HS-27A (cell line): Measurements from ENCODE around the gene ANO4.
"Not testable (repeated sequence)": the region's sequence is repeated elsewhere in the genome, so short reads cannot be mapped to it uniquely, and the experiment has no call there.

Experiments
- DNase-seq: peaks from one replicate; pipeline ENCODE4 v3.0.0-alpha.2; 2012; ENCODE audit warnings: low read depth, missing footprints

ANO4 gene

DNA sequence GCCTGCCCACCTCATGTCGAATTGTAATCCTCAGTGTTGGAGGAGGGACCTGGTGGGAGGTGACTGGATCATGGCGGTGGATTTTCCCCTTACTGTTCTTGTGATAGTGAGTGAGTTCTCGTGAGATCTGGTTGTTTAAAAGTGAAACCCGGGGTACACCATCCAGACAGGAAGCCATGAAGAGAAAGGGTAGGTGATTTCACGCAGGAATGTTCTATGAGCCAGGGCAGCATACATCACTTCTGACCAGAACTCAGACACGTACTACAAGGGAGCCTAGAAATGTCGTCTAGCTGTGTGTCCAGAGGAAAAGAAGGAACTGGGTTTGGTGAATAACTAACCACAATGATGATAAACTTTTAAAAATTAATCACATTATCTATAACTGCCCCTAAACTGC, 80.6 kb downstream of the ANO4 start:
- no peak for DNase-seq

DNA sequence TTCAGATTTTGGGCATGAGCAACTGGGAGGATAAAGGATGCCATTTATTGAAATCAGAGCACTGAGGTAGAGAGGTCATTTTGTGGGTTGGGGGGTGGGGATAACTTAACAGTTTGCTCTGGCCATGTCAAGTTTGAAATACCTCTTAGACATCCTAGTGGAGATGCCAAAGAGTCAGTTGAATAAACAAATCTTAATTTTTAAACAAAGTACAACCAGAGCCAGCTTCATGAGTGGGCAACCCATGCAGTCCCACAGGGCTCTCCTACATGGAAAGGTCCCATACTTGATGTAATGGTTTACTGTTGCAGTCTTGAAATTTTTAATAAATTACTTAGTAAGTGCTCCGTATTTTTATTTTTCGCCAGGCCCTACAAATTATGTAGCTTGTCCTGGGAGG, 81.2 kb downstream of the ANO4 start:
- no peak for DNase-seq

- DNase-seq, result no peak
These were observed 83.2 kb downstream of the ANO4 start for GRCh38 chr12:100877776-100878175.

DNA sequence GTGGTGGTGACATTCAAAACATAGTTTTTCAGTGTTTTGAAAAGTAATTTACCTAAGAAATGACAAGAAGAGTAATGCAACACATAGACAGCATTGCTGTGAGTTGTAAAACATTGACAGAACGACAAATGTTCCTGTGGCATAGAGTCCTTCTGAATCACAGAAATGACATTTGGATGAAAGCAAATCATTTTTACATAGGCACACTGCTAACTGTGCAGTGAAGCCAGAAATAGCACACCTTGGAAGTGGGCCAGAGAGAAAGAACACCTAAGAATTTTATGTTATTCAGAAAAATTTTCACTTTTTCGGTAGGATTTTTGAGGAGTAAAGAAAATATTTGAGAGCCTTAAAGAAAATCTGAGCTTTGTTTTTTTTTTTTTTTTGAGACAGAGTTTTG, 100.6 kb downstream of the ANO4 start:
- DNase-seq, result no peak

DNA sequence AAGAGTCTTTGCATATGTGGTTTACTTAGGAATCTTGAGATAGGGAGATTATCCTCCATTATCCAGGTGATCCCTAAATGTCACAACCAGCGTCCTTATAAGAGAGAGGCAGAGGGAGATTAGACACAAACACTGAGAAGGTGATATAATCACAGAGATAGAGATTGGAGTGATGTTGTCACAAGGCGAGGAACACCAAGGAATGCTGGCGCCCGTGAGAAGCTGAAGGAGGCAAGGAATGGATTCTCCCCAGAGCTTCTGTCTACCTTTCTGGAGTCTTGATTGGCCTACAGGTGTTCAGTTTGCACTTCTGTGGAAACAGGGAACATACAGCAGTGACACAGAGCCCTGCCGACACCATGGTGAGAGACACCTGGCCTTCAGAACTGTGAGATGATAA, 101.6 kb downstream of the ANO4 start:
- DNase-seq, result no peak

DNA sequence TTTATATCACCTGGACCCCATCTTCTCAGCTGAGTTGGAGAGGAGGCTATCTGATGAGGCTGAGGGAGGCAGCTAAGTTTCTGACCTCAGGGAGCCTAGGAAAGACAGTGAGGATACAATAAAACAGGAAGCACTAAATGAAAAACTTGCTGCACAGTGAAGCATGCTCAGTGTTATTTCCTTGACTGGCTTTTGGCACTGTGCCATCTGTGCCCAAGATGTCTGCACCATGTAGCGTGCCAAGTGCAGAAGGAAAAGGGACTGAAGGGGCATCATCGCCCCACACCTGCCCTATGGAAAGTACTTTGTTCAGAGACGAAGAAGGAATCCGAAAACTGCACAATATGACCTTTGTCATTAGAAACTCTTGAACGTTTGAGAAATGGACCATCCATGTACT, 102.7 kb downstream of the ANO4 start:
- DNase-seq, result no peak

DNA sequence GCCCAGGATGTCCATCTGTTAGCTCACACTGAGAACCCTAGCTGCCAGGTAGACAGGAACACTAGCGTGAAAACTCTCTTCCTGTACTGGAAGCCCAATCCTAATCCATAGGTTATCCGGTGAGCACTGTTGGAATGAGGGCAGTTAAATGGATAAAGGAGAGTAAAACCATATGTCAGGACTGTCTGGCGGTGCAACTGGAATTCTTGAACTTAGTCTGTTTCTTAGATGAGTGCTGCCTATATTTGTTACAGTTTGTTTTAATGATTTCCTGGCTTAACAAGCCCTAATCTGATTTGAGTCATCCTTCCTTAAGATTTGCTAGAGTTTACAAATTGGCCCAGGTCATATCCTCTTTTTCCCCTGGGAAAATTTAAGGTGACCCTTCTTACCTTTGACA, 104.7 kb downstream of the ANO4 start:
- DNase-seq, result no peak

GRCh38 chr12:100900808-100901207, 106.2 kb downstream of the ANO4 start:
- no peak for DNase-seq

DNA sequence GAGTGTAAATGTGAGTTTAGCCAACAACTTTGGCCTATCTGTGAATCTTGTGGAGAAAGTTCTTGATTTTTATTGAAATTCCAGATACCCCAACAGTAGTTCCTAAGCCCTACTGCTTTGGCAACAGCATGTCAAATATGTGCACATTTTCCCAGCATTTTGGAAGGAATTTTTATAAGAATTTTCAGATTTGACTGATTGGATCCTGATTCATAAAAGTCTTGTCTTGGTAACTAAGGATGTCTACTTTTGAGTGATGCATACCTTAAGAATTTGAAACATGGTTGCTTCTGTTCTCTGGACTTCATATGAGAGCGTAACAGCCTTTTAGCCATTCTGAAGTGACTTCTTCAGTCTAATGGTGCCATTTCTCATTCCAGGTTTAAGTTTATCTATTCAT, 106.7 kb downstream of the ANO4 start:
- no peak for DNase-seq

- no peak for DNase-seq
These were observed 109.7 kb downstream of the ANO4 start for GRCh38 chr12:100904270-100904669.

DNA sequence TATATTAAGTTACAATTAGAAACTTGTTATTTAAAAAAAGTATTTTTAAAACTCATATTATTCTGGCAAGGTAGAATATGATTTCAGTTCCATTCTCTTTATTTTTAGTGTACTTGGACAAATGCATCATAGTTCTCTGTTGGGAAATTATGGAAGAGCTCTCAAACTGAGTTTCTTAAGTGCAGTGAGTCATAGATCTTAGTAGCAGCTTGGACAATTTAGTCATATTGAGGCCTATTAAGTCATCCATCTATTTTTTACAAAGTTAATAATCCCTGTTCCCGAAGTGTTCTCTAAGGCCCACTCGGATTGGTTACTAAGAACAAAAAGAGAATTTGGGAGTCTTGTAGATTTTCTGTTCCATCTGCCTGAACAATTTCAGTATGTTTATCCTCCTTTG, 113.9 kb downstream of the ANO4 start:
- no peak for DNase-seq

DNA sequence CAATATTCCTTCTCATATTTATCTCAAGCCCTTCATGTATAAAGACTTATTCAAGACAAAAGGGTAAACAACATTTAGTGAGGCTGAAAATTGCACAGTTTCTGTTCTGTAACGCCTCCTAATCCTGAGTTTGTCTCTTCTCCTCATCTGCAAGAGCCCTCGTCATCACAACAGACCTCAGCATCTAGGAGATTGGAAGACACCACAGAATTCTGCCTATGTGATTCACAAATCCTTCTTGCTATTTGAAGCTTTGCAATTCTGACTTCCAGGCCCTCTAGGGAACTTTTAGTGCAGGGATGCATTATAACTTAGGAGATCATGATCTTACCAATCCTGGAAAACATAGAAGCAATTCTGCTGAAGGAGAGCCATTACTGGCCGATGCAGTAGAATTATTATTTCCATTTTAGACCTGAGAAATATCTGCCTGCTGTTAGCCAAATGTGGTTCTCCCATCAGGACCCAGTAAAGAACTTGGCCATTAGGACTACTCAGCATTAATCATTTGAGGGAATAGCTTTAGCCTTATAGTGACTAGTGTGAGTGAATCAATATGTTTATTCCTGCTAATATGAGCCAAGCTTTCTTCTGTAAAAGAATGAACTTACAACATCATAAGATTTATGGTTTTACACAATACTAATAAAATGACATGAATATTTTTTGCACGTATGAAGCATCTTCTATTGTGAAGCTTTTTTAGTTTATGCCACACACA, 119.5 kb downstream of the ANO4 start:
- DNase-seq, result no peak

GRCh38 chr12:100919116-100919515, 124.5 kb downstream of the ANO4 start:
- no peak for DNase-seq

- DNase-seq, result no peak
These were observed 125.9 kb downstream of the ANO4 start for GRCh38 chr12:100920493-100920892.

DNA sequence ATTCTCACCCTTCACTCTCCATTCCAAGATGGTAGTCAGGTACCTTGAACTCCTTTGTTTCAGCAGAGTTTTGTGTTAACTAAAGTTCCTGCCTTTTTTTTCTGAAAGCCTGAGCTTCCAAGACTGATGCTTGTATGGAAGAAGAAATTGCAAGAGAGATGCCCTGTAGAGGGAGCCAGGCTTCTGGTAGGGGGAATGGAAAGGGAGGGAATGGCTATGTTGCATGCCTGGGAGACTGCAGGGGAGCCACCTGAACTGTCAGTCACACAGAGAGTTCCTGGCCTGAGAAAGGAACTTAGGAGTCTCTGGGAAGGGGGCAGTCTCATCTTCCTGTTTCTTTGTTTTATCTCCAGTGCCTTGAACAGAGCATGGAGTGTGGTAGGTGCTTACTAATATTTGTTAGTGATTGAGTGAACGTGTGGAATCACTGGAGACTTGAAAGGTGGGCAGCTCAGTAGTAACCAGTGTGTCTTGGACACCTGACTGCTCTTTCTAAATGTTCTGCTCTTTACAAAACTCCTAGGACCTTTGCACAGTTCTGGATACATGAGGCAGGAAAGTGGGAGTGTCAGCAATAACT, 132.2 kb downstream of the ANO4 start:
- DNase-seq, result no peak

DNA sequence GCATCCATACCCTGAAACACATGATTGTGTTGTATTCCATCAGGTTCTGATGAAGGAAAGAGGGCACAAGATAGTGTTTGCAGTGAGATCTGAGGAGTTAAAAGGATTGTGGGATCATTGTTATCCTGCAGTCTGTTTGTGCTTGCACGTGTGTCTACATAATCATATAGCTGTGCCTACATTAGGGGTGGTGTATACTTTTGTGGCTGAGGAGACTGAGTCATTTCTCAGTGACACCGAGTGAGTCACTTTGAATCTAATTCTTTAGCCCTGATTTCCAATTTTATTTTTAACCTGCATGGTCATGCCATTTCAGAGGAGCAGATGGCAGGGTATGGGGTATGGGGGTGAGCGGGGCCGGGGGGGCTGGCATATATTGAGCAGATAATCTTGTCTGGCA, 133.2 kb downstream of the ANO4 start:
- no peak for DNase-seq

- DNase-seq, result no peak
These were observed 138.0 kb downstream of the ANO4 start for GRCh38 chr12:100932571-100932970.

DNA sequence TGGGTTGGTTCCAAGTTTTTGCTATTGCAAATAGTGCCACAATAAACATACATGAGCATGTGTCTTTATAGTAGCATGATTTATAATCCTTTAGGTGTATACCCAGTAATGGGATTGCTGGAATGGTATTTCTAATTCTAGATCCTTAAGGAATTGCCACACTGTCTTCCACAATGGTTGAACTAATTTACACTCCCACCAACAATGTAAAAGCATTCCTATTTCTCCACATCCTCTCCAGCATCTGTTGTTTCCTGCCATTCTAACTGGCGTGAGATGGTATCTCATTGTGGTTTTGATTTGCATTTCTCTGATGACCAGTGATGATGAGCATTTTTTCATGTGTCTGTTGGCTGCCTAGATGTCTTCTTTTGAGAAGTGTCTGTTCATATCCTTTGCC, 139.0 kb downstream of the ANO4 start:
- DNase-seq, result not testable (repeated sequence)

- no peak for DNase-seq
These were observed 141.4 kb downstream of the ANO4 start for GRCh38 chr12:100935929-100936328.

DNA sequence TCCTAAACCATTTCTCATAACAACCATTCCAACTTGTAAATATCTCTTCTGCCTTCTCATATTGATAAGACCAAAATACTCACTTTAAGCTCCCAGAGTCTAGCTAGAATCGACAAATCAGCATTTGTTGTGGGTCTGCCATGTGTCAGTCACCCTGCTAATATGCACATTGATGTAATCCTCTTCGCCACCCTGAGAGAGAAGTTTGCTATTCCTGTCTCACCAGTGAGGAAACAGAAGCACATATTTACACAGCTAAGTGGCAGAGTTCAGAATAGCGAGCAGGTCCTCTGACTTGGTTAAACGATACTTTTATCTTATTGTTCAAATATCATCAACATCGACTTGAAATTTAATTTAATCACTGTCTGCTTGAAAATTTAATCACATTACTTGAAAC, 142.1 kb downstream of the ANO4 start:
- DNase-seq, result no peak

DNA sequence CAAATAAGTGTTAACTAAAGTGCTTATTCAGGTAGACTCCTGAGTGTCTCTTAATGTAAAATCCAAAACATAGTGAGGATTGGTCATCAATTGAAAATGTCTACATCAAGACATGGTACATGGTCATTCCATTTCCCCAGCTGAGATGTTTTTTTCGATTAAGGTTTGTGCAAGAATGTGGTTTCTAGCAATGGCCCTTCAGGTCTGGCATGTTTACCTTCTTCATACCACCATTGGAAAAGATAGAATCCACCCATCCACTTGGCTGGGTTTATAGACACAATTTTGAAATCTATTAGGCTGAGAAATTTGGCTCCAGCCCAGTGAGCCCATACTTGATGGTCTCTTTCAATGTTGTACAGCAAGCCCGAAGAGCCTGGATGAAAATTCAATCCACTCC, 145.9 kb downstream of the ANO4 start:
- DNase-seq, result no peak

- DNase-seq, result no peak
These were observed 148.6 kb downstream of the ANO4 start for GRCh38 chr12:100942984-100943749.

- DNase-seq, result no peak
These were observed 157.2 kb downstream of the ANO4 start for GRCh38 chr12:100951756-100952155.
